ENCODE results near the gene MSRB3. TPM values are rescaled to one million over a fixed set of nuclear protein-coding genes. Genes with fewer than 3 reads are reported as not detected.
A peak's percentile ranks its signal among the peaks of the same experiment; 100 is the strongest.

Gene MSRB3
- total RNA-seq = 1 to 10 TPM; 3.5 to 5.2 TPM
- 1 to 10 TPM; 1.0 to 2.7 TPM for polyA plus RNA-seq

- Histone ChIP-seq H3K9ac (ENCODE audit: low read depth in 1 of 2, low read length in 2 of 2) (peak within 1 kb of the TSS in 1 of 2 donors; percentile 31), H3K4me3 (ENCODE audit: low read depth in 1 of 3, low read length in 3 of 3) (peak within 1 kb of the TSS; percentile 54 to 88 (median 72)), H3K27me3 (ENCODE audit: control insufficient read depth in 4 of 4, insufficient read depth in 4 of 4, low read length in 3 of 4) (peaks cover 0 to 4% (median 0%) of the 10 kb centered on the region in 4 donors), H3K27ac (ENCODE audit: low read depth in 1 of 2, low read length in 2 of 2) (peak within 1 kb of the TSS; percentile 39 to 45), H3K4me1 (ENCODE audit: control insufficient read depth in 4 of 4, insufficient read depth in 4 of 4, low read length in 3 of 4) (peaks cover 0 to 14% (median 7%) of the 10 kb centered on the region in 4 donors), H3K36me3 (ENCODE audit: control insufficient read depth in 4 of 4, insufficient read depth in 3 of 4, low read depth in 1 of 4, low read length in 3 of 4) (no peaks in the 10 kb centered on the region), H3K9me3 (ENCODE audit: control insufficient read depth in 4 of 4, low read length in 3 of 4) (no peaks in the 10 kb centered on the region)
- DNase-seq (ENCODE audit: low spot score) = peak; percentile 37
- under 1% methylated on average over 85 of the region's 85 CpGs for WGBS
- TF ChIP-seq EGR1 (IDR thresholded peaks at IDR 0.05; ENCODE audit: low read depth in 2 of 2) = no peak
- TF ChIP-seq MAX (IDR thresholded peaks at IDR 0.05) = no peak
- TF ChIP-seq FOXA1 (IDR thresholded peaks at IDR 0.05) = no peak
- no peak for TF ChIP-seq RXRA (IDR thresholded peaks at IDR 0.05)
- no peak for TF ChIP-seq GABPA (IDR thresholded peaks at IDR 0.05 in 1 of 2, conservative IDR thresholded peaks at IDR 0.05 in 1 of 2)
- TF ChIP-seq SP1 (IDR thresholded peaks at IDR 0.05) = no peak
- no peak for TF ChIP-seq JUND (IDR thresholded peaks at IDR 0.05)
- no peak for TF ChIP-seq ATF3 (IDR thresholded peaks at IDR 0.05)
- TF ChIP-seq HNF4A (conservative IDR thresholded peaks at IDR 0.05) = no peak
- TF ChIP-seq NR2F2 (IDR thresholded peaks at IDR 0.05) = no peak
- TF ChIP-seq FOXA2 (IDR thresholded peaks at IDR 0.05) = no peak
- TF ChIP-seq REST (IDR thresholded peaks at IDR 0.05) = no peak
- TF ChIP-seq YY1 (IDR thresholded peaks at IDR 0.05) = no peak
- no peak for TF ChIP-seq TAF1 (conservative IDR thresholded peaks at IDR 0.05)
Observed at GRCh38 chr12:65278576-65279368, at the start of gene MSRB3. MSRB3 (plus strand) TSS chr12:65278683; CDS start chr12:65308580, 29,897 bp downstream.

GRCh38 chr12:65229441-65229840 lies 49.0 kb upstream of the MSRB3 start:
- 94% methylated on average over 1 of the region's 1 CpG for WGBS

More at GRCh38 chr12:65229441-65229840, 49.0 kb upstream of the MSRB3 start:
- H3K9me3 ChIP-seq (ENCODE audit: control insufficient read depth in 4 of 4, low read length in 3 of 4) = peaks cover 3 to 15% (median 5%) of the 10 kb centered on the region in 4 donors
- DNase-seq (ENCODE audit: low spot score) = no peak
- TF ChIP-seq FOXA2 (IDR thresholded peaks at IDR 0.05) (no peak), ATF3 (IDR thresholded peaks at IDR 0.05) (no peak), REST (IDR thresholded peaks at IDR 0.05) (no peak), RAD21 (IDR thresholded peaks at IDR 0.05) (no peak), FOXA1 (IDR thresholded peaks at IDR 0.05) (no peak), SP1 (IDR thresholded peaks at IDR 0.05) (no peak), JUND (IDR thresholded peaks at IDR 0.05) (no peak)
- no peak overlapping the region for H3K27ac ChIP-seq (ENCODE audit: low read depth in 1 of 2, low read length in 2 of 2)
- peaks cover 2 to 13% (median 5%) of the 10 kb centered on the region in 4 donors for H3K36me3 ChIP-seq (ENCODE audit: control insufficient read depth in 4 of 4, insufficient read depth in 3 of 4, low read depth in 1 of 4, low read length in 3 of 4)
- H3K4me1 ChIP-seq (ENCODE audit: control insufficient read depth in 4 of 4, insufficient read depth in 4 of 4, low read length in 3 of 4) = peaks cover 0 to 2% (median 0%) of the 10 kb centered on the region in 4 donors
- no peaks in the 10 kb centered on the region for H3K27me3 ChIP-seq (ENCODE audit: control insufficient read depth in 4 of 4, insufficient read depth in 4 of 4, low read length in 3 of 4)
- no peak overlapping the region for H3K9ac ChIP-seq (ENCODE audit: low read depth in 1 of 2, low read length in 2 of 2)
- H3K4me3 ChIP-seq (ENCODE audit: low read depth in 1 of 3, low read length in 3 of 3) = no peak overlapping the region

All from liver (tissue), 9 donors.